ENCODE measurements around the gene RIMBP2.

The RIMBP2 gene

DNA sequence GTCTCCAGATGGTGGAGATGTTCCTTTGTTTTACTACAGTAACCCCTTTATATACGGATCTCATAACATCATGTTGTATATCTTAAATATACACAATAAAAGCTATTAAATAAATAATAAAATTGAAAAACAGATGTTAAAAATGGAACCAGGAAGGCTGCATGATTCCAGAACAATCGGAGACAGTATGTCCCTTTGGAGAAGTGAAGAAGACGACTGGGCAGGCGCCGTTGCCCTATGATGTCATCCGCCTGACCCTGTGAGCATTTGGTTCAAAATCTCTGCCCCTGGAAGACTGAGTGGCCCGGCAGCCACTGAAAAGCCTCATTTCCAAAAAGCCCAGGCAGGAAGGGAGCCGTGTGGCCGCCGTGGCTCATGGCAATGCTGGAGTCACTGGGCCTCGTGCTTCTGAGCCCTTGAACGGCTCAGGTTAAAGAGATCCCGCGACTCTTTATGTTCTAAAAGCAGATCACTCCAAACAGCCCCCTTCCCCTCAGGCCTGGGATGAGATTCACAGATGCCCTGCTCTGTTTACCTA lies 30.8 kb downstream of the RIMBP2 start:
- no peak overlapping the region for H3K4me3 Mint-ChIP-seq
- H3K9me3 Mint-ChIP-seq, result no peaks in the 10 kb centered on the region
- H3K27ac Mint-ChIP-seq, result no peak overlapping the region
- H3K36me3 Mint-ChIP-seq, result no peaks in the 10 kb centered on the region
- peaks cover 12% of the 10 kb centered on the region for H3K27me3 Mint-ChIP-seq
- H3K4me1 Mint-ChIP-seq, result no peaks in the 10 kb centered on the region

DNA sequence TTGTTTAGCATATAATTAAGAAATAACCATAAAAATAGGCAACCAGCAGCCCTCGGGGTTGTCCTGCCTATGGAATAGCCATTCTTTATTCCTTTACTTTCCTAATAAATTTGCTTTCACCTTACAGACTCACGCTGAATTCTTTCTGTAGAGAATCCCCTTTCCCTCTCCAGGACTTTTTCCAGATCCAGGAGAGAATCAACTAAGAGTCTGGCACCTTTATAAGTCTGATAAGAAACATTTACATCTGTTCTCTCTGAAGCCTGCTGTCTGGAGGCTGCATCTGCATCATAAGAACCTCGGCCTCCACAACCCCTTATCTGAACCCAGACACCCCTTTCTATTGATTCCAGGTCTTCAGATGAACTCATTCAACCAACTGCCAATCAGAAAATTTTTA lies 32.3 kb downstream of the RIMBP2 start:
- Mint-ChIP-seq H3K4me1 (no peaks in the 10 kb centered on the region), H3K27ac (no peak overlapping the region), H3K9me3 (no peaks in the 10 kb centered on the region), H3K27me3 (peaks cover 12% of the 10 kb centered on the region), H3K4me3 (no peak overlapping the region), H3K36me3 (no peaks in the 10 kb centered on the region)

DNA sequence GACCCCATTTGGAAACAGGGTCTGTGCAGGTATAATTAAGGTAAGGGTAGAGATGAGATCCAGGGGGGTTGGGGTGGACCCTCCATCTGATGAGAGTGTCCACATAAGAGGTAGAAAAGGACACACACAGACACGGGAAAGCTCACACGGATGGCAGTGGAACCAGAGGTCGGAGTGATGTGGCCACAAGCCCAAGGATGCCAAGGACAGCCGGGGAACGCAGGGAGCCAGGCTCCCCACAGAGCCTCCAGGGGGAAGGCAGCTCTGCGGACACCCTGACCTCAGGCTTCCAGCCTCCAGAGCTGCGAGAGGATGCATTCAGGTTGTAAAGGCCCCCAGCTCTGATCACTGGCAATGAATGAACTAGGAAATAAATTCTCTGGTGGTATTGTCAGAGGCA lies 33.0 kb downstream of the RIMBP2 start:
- Mint-ChIP-seq H3K4me1 (no peaks in the 10 kb centered on the region), H3K27me3 (peaks cover 12% of the 10 kb centered on the region), H3K9me3 (no peaks in the 10 kb centered on the region), H3K36me3 (no peaks in the 10 kb centered on the region), H3K27ac (no peak overlapping the region), H3K4me3 (no peak overlapping the region)

DNA sequence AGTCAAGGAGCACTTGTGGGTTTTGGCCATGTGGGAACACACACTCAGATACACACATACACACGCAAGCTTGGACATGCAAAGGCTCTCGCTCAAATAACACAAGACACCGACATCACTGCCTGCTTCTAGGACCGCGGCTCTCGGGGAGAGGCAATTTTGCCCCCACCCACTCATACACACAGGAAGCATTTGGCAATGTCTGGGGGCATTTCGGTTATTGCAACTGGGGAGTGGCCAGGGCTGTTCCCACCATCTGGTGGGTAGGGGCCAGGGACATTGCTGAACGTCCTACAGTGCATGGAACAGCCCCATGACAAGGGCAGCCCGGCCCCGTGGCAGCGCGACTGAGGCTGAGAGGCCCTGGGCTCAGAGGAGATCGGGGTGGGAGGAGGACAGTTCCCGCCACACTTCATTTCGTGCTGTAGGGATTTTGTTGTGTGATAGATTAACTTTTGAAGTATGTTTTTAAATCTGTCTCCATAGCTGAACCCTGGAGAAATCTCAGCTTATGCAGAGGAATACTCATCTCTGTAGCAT lies 35.6 kb downstream of the RIMBP2 start:
- H3K9me3 Mint-ChIP-seq, result no peaks in the 10 kb centered on the region
- H3K36me3 Mint-ChIP-seq, result no peaks in the 10 kb centered on the region
- H3K4me3 Mint-ChIP-seq, result no peak overlapping the region
- no peaks in the 10 kb centered on the region for H3K4me1 Mint-ChIP-seq
- no peak overlapping the region for H3K27ac Mint-ChIP-seq
- peaks cover 9% of the 10 kb centered on the region for H3K27me3 Mint-ChIP-seq

GRCh38 chr12:130677957-130678558 lies 38.0 kb downstream of the RIMBP2 start:
- Mint-ChIP-seq H3K4me1 (no peaks in the 10 kb centered on the region), H3K27me3 (peaks cover 5% of the 10 kb centered on the region), H3K9me3 (no peaks in the 10 kb centered on the region), H3K4me3 (no peak overlapping the region), H3K27ac (no peak overlapping the region), H3K36me3 (no peaks in the 10 kb centered on the region)

GRCh38 chr12:130675791-130676190 lies 40.3 kb downstream of the RIMBP2 start:
- Mint-ChIP-seq H3K4me1 (no peaks in the 10 kb centered on the region), H3K9me3 (peaks cover 5% of the 10 kb centered on the region), H3K4me3 (no peak overlapping the region), H3K36me3 (no peaks in the 10 kb centered on the region), H3K27me3 (no peaks in the 10 kb centered on the region), H3K27ac (no peak overlapping the region)

GRCh38 chr12:130675121-130675520 lies 41.0 kb downstream of the RIMBP2 start:
- Mint-ChIP-seq H3K27ac (no peak overlapping the region), H3K27me3 (no peaks in the 10 kb centered on the region), H3K36me3 (no peaks in the 10 kb centered on the region), H3K4me1 (no peaks in the 10 kb centered on the region), H3K4me3 (no peak overlapping the region), H3K9me3 (peaks cover 5% of the 10 kb centered on the region)

- H3K4me1 Mint-ChIP-seq, result no peaks in the 10 kb centered on the region
- peaks cover 5% of the 10 kb centered on the region for H3K9me3 Mint-ChIP-seq
- no peak overlapping the region for H3K4me3 Mint-ChIP-seq
- H3K27ac Mint-ChIP-seq, result no peak overlapping the region
- no peaks in the 10 kb centered on the region for H3K36me3 Mint-ChIP-seq
- no peaks in the 10 kb centered on the region for H3K27me3 Mint-ChIP-seq
These were observed 41.4 kb downstream of the RIMBP2 start for GRCh38 chr12:130674676-130675075.

DNA sequence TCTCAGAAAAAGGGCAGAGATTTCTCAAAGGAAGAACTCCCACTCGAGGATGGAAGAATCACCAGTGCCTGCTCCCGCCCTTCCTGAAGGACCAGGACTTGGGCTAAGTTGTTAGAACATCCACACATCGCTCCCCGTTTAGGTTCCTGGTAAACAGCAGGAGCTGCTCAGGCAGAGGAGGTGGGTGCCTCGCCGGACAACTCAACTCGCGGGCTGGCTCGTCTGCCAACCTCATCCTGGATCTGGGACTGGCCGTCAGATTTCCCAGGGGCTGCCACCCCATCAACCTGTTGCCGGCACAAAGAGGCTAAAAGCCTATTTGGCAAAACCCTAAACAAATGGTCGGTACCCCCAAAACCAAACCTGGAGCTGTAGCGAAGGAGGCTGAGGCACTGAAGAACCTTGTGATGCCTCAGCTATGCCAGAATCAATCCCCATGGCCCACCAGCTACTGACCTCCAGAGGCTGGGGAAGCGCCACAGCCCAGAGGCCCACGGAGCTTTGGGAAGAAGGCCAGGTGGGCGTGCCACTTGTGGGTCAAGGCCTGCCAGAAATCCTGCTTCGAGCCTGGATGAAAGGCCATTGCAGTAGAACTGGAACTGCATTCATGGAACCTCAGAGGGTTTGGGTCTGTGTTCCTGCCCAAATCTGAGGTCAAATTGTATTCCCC lies 42.9 kb downstream of the RIMBP2 start:
- Mint-ChIP-seq H3K9me3 (peaks cover 5% of the 10 kb centered on the region), H3K27me3 (no peaks in the 10 kb centered on the region), H3K36me3 (no peaks in the 10 kb centered on the region), H3K27ac (no peak overlapping the region), H3K4me1 (no peaks in the 10 kb centered on the region), H3K4me3 (no peak overlapping the region)

DNA sequence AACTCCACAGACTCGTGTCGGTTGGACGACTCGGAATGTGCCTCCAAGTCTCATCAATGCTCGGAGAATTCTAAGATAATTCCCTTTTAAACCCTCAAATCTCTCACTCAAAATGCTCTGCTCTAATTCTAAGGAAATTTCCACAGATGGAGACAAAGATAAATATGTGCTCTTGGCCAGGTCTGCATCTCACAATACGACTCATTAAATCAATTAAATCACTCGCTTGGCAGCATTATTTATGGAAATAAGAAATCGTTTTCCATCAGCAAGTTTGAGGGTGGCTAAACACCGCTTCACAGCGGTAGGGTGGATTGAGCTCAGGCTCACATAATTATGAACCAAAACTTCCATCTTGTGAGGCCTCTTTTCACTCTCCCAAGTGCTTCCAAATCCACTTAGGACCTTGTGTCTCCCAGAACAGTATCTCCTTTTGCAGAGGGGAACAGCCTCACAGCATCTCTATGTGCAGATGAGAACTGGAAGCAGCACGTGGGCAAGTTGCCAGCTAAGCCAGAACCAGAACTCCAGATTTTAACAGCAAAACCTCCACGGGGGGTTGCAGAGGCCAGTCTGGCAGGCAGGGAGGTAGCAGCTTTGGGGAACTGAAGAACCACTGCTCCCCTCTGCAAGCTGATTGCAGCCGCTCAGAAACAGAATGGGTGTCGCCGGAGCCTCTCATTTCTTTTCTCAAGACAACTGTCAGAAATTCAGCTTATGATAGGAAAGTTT lies 43.8 kb downstream of the RIMBP2 start:
- no peak overlapping the region for H3K4me3 Mint-ChIP-seq
- H3K27ac Mint-ChIP-seq, result no peak overlapping the region
- no peaks in the 10 kb centered on the region for H3K27me3 Mint-ChIP-seq
- H3K4me1 Mint-ChIP-seq, result no peaks in the 10 kb centered on the region
- H3K9me3 Mint-ChIP-seq, result peaks cover 5% of the 10 kb centered on the region
- peaks cover under 1% of the 10 kb centered on the region for H3K36me3 Mint-ChIP-seq

- Mint-ChIP-seq H3K27ac (no peak overlapping the region), H3K4me1 (no peaks in the 10 kb centered on the region), H3K36me3 (peaks cover 2% of the 10 kb centered on the region), H3K9me3 (peaks cover 5% of the 10 kb centered on the region), H3K27me3 (no peaks in the 10 kb centered on the region), H3K4me3 (no peak overlapping the region)
These were observed 44.5 kb downstream of the RIMBP2 start for GRCh38 chr12:130671556-130671955.

- Mint-ChIP-seq H3K4me1 (no peaks in the 10 kb centered on the region), H3K36me3 (peaks cover 2% of the 10 kb centered on the region), H3K9me3 (peaks cover 5% of the 10 kb centered on the region), H3K27me3 (no peaks in the 10 kb centered on the region), H3K4me3 (no peak overlapping the region), H3K27ac (no peak overlapping the region)
These were observed 46.3 kb downstream of the RIMBP2 start for GRCh38 chr12:130669797-130670196.

DNA sequence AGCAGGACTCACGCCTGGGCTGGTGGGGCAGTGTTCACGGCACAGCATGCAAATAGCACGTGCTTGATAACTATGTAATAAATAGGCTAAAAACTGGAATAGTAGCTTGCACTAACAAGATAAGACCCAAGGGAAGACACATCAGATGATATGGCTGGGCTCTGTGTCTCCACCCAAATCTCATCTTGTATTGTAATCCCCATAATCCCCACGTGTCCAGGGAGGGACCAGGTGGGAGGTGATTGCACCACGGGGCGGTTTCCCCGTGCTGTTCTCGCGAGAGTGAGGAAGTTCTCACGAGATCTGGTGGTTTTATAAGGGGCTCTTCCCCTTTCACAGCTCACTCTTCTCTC lies 46.9 kb downstream of the RIMBP2 start:
- no peak overlapping the region for H3K27ac Mint-ChIP-seq
- H3K4me3 Mint-ChIP-seq, result no peak overlapping the region
- no peaks in the 10 kb centered on the region for H3K4me1 Mint-ChIP-seq
- H3K36me3 Mint-ChIP-seq, result peaks cover 2% of the 10 kb centered on the region
- H3K27me3 Mint-ChIP-seq, result no peaks in the 10 kb centered on the region
- peaks cover 5% of the 10 kb centered on the region for H3K9me3 Mint-ChIP-seq

DNA sequence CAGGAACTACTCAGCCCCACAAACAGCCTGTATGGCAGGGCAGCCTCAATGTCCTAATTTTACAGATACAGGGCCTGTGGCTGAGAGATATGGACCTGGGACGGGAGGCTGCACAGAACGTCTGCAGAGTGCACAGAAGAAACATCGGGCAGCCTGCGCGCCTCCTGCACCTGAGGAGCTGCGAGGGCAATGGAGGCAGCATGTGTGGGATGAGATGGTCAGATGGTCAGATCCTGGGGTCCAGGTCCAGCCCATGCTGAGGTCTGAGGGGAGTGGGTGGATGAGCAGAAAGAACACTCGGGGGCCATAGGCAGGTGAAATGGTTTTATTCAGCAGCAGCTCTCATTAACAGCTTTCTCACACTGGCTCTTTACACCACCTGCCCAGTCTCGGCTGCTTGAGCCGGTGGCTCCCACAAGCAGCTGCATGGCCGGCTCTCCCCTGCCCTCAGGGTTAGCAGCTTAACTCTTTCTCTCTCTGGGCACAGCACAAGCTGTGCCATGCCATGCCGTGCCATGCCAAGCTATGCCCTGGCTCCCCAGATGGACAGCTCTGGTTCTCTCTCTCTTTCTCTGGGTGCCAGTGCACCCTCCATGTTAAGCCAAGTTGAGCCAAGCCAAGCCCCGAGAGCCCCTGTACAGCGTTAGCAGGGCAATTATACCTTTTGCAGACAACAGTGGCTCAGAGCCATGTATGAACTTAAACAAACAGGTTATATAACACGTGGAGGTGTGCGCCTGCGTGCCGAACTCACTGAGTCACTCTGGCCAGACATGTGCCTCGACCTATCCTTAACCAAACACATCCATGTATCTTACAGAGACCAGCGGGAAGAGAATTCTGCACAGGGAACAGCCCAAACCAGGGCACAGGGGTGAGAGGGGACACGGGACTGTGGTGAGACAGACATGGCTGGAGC lies 47.6 kb downstream of the RIMBP2 start:
- no peak overlapping the region for H3K4me3 Mint-ChIP-seq
- H3K36me3 Mint-ChIP-seq, result peaks cover 2% of the 10 kb centered on the region
- peaks cover 9% of the 10 kb centered on the region for H3K9me3 Mint-ChIP-seq
- no peaks in the 10 kb centered on the region for H3K4me1 Mint-ChIP-seq
- peaks cover 1% of the 10 kb centered on the region for H3K27me3 Mint-ChIP-seq
- no peak overlapping the region for H3K27ac Mint-ChIP-seq

DNA sequence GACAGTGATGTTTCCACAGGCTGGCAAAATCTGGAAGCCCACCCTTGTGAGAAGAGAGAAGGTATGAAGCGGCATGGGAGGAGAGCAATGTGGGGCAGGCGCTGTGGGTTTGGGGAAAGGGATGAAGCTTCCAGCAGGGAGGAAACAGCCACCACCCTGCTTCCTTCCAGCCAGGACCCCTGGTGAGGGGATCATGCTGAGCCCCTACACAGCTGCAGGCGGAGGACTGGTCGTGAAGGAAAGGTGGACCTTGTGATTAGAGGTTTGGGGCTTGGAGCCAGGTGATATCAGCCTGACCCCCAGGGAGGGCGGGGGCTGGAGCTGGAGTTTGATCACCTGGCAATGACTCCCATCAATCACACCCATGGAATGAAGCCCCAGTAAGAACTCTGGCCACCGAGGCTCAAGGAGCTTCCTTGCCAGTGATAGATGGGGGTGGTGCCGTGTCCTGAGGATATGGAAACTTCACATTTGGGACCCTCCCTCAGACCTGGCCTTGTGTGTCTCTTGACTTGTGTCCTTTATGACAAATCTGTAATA lies 48.6 kb downstream of the RIMBP2 start:
- no peak overlapping the region for H3K27ac Mint-ChIP-seq
- H3K4me1 Mint-ChIP-seq, result no peaks in the 10 kb centered on the region
- H3K27me3 Mint-ChIP-seq, result peaks cover 1% of the 10 kb centered on the region
- peaks cover 2% of the 10 kb centered on the region for H3K36me3 Mint-ChIP-seq
- no peak overlapping the region for H3K4me3 Mint-ChIP-seq
- peaks cover 9% of the 10 kb centered on the region for H3K9me3 Mint-ChIP-seq

Measured in activated naive CD4-positive, alpha-beta T cell treated with anti-CD3 and anti-CD28 coated beads, Interleukin-2, amount 50 U/mL, for 24 hours (primary cell).